Measurements from ENCODE around the gene ARHGAP32. TPM values are rescaled to one million over a fixed set of nuclear protein-coding genes. Genes with fewer than 3 reads are reported as not detected.

The ARHGAP32 gene
- total RNA-seq, 4 donors from 2014 or later: 49.1 to 54.9 (median 49.3) TPM

DNA sequence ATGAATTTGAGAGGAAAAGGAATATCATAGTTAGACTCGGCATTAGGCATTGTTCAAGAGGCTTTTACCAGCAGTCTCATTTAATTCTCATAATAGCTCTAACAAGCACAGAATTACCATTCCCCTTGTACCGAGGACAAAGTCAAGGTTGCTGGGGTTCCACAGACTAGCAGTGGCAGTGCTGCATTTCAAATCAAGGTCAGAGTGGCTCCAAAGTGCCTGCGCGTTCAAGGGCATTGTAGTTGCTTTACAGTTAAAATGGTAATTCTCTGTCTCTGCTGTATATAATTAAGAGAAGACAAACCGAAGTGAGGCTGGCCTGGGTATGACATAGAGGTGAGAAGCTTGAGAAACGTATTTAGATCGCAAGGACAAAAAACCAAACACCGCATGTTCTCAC lies 209.1 kb downstream of the ARHGAP32 start:
- no peak for DNase-seq (ENCODE audit: low spot score in 2 of 2)
- intact Hi-C loops (cut with DNase I; ENCODE audit: low total_unique reads): no loop called here
- TF ChIP-seq, protein P1, sequence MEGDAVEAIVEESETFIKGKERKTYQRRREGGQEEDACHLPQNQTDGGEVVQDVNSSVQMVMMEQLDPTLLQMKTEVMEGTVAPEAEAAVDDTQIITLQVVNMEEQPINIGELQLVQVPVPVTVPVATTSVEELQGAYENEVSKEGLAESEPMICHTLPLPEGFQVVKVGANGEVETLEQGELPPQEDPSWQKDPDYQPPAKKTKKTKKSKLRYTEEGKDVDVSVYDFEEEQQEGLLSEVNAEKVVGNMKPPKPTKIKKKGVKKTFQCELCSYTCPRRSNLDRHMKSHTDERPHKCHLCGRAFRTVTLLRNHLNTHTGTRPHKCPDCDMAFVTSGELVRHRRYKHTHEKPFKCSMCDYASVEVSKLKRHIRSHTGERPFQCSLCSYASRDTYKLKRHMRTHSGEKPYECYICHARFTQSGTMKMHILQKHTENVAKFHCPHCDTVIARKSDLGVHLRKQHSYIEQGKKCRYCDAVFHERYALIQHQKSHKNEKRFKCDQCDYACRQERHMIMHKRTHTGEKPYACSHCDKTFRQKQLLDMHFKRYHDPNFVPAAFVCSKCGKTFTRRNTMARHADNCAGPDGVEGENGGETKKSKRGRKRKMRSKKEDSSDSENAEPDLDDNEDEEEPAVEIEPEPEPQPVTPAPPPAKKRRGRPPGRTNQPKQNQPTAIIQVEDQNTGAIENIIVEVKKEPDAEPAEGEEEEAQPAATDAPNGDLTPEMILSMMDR (IDR thresholded peaks at IDR 0.05): no peak
- no peak for TF ChIP-seq POLR2A (IDR thresholded peaks at IDR 0.05)
- H3K4me3 ChIP-seq (ENCODE audit: low read depth, poor library complexity, severe bottlenecking): no peak overlapping the region
- WGBS, 2 donors: 91% methylated on average over 8 of the region's 8 CpGs

DNA sequence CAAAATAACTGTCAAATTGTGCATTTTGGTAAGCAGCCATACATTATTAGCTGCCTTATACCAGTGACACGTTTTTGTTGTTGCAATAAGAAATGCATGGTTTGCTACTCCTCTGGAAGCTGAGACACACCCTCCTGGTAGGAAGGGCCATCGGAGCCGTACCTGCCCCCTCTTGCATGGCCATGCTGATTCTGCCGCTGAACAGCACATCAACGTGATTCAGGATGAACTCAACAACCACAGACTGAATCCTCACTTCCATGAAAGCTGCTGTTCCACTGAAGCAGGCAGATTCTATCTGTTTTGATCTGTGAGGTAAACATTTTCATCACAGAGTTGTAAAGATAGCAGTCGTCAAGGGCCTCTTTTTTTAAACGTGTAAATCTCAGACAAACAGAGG lies 210.9 kb downstream of the ARHGAP32 start:
- intact Hi-C loops (cut with DNase I; ENCODE audit: low total_unique reads): no loop called here
- no peak for DNase-seq (ENCODE audit: low spot score in 2 of 2)
- 78 to 84% methylated on average over 7 of the region's 7 CpGs for WGBS, 2 donors

DNA sequence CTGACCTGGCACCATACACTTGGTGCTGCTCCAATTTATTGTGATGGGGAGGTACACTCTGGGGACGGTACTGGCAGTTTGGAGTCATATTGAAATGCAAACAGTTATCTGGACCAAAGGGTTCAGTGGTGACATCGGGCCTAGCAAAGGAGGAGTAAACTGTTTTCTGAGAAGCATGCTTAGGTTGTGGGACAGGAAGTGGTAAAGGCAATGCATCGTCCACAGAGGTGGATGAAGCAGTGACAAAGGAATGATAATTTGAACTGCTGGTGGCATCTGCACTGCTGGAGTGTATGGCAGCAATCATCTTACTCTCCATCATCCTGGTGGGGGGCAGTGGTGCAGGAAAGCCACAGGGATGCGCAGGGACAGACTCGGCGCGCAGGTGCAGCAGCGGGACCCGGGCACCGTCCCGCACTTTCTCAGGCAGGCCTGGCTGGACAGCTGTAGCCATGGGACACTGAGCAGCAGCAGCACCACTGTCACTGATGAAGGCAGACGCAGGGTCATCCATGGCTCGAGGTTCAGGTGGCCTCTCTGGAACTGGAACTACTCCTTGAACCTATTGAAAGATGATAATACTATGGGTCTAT lies 221.4 kb downstream of the ARHGAP32 start:
- intact Hi-C loops (cut with DNase I; ENCODE audit: low total_unique reads): no loop called here
- 94 to 97% methylated on average over 13 of the region's 13 CpGs for WGBS, 2 donors

More for the DNA sequence above, 210.9 kb downstream of the ARHGAP32 start:
- no peak overlapping the region for H3K4me3 ChIP-seq (ENCODE audit: low read depth, poor library complexity, severe bottlenecking)
- TF ChIP-seq, protein P1 (IDR thresholded peaks at IDR 0.05): no peak
- TF ChIP-seq POLR2A (IDR thresholded peaks at IDR 0.05): no peak

DNA sequence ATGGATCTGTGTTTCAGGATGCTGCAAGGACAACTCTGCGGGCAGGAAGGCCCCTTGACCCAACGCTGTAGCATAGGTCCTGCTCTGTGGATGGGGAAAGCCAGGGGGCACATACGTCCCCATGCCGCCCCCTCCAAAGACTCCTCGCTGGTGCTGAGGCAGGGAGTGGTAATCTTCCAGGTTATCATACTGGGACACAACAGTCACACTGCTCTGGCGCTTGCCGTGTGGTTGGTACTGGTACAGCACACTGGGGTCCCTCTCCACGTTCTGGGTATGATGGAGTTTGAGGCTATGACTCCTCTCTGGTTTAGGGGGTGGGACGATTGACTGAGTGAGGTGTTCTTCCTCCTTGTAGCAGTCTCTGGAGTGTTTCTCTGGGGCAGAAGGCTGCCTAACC lies 223.2 kb downstream of the ARHGAP32 start:
- 93 to 96% methylated on average over 9 of the region's 9 CpGs for WGBS, 2 donors
- H3K4me3 ChIP-seq (ENCODE audit: low read depth, poor library complexity, severe bottlenecking): no peak overlapping the region
- no peak for TF ChIP-seq POLR2A (IDR thresholded peaks at IDR 0.05)
- TF ChIP-seq, protein P1 (IDR thresholded peaks at IDR 0.05): no peak
- intact Hi-C loops (cut with DNase I; ENCODE audit: low total_unique reads): no loop called here
- DNase-seq (ENCODE audit: low spot score in 2 of 2): no peak

More for the DNA sequence above, 221.4 kb downstream of the ARHGAP32 start:
- H3K4me3 ChIP-seq (ENCODE audit: low read depth, poor library complexity, severe bottlenecking): no peak overlapping the region
- DNase-seq (ENCODE audit: low spot score in 2 of 2): no peak
- TF ChIP-seq, protein P1 (IDR thresholded peaks at IDR 0.05): no peak
- no peak for TF ChIP-seq POLR2A (IDR thresholded peaks at IDR 0.05)

DNA sequence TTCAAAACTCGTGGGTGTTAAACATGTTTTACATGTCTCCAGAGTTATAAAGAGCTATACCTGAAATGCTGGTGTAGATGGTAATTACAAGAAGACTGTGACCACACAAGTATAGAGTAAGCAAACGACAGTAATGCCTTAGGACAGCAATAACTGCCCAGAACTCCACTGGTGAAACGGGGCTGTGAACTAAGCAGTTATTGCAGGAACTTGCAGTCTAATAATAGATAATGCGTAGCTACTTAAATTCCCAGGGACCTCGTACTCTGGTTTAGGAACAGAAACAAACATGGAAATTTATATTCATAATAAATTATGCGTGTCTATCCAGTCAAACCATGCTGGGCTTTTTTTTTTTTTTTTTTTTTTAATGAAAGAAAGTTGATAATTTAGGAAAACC lies 224.5 kb downstream of the ARHGAP32 start:
- intact Hi-C loops (cut with DNase I; ENCODE audit: low total_unique reads): no loop called here
- H3K4me3 ChIP-seq (ENCODE audit: low read depth, poor library complexity, severe bottlenecking): no peak overlapping the region
- TF ChIP-seq, protein P1 (IDR thresholded peaks at IDR 0.05): no peak
- TF ChIP-seq POLR2A (IDR thresholded peaks at IDR 0.05): no peak
- no peak for DNase-seq (ENCODE audit: low spot score in 2 of 2)
- 75 to 78% methylated on average over 6 of the region's 6 CpGs for WGBS, 2 donors

DNA sequence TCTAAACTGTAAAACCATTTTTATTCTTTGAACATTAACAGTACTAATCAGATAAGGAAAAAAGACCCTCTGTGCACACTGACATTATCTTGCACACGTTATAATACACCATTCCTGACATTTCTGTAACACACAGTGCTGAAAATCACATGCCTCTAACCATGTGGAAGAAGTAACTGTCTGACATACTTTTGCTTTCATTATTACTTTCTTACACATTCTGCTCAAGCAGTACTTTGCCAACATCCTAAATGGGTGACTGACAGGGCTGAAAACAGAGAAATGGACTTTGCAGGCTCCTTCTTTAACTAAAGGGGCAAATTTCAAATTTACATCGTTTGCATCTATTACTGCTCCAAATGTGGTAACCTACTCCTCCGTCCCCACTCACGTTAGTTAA lies 226.6 kb downstream of the ARHGAP32 start:
- no peak overlapping the region for H3K4me3 ChIP-seq (ENCODE audit: low read depth, poor library complexity, severe bottlenecking)
- no peak for DNase-seq (ENCODE audit: low spot score in 2 of 2)
- TF ChIP-seq, protein P1 (IDR thresholded peaks at IDR 0.05): no peak
- TF ChIP-seq POLR2A (IDR thresholded peaks at IDR 0.05): no peak
- 45 to 50% methylated on average over 4 of the region's 4 CpGs for WGBS, 2 donors
- intact Hi-C loops (cut with DNase I; ENCODE audit: low total_unique reads): no loop called here

Measured in lower leg skin (tissue), 4 donors.